Gastrocnemius medialis (tissue), 4 donors: ENCODE measurements around the gene ALPL. TPM values are rescaled to one million over a fixed set of nuclear protein-coding genes. Genes with fewer than 3 reads are reported as not detected.

Experiments used
- ATAC-seq, 2 donors: fragments of 150-250 bp; one replicate each; pipeline ENCODE4 v1.9.1; 2016
- DNase-seq, 2 donors: peaks; one replicate each; pipeline ENCODE4 v3.0.0-alpha.2; 2019
- H3K27ac ChIP-seq, 4 donors: fragments of 200-600 bp; sonication (generic); 1 replicate in 1 of 4; 2 replicates in 3 of 4; pipeline ENCODE4 v1.5.1; 2016 to 2018; ENCODE audit warnings: mild to moderate bottlenecking in 2 of 4, moderate library complexity in 1 of 4
- H3K27me3 ChIP-seq, 3 donors: fragments of 200-600 bp; sonication (generic) in 2 of 3; 1 replicate in 1 of 3; 2 replicates in 2 of 3; pipeline versions ENCODE4 v1.5.1 to v1.6.0; 2016 to 2019; ENCODE audit warnings: mild to moderate bottlenecking in 1 of 3, moderate library complexity in 1 of 3
- H3K36me3 ChIP-seq, 2 donors: fragments of 200-600 bp; sonication (generic) in 1 of 2; one replicate each; pipeline ENCODE4 v1.5.1; 2017 to 2018
- H3K4me1 ChIP-seq, 2 donors: fragments of 200-600 bp; sonication (generic) in 1 of 2; one replicate each; pipeline ENCODE4 v1.5.1; 2016 to 2017; ENCODE audit warnings: mild to moderate bottlenecking in 2 of 2
- H3K4me3 ChIP-seq, 4 donors: fragments of 200-600 bp; sonication (generic) in 3 of 4; 1 replicate in 1 of 4; 2 replicates in 3 of 4; pipeline ENCODE4 v1.5.1; 2016 to 2019; ENCODE audit warnings: mild to moderate bottlenecking in 2 of 4
- H3K9me3 ChIP-seq, 3 donors: fragments of 200-600 bp; sonication (generic) in 2 of 3; 1 replicate in 1 of 3; 2 replicates in 2 of 3; pipeline ENCODE4 v1.5.1; 2016 to 2019
- POLR2A ChIP-seq, 2 donors: fragments of 450-650 bp; IDR thresholded peaks; one replicate each; pipeline ENCODE4 v1.6.1; 2017; ENCODE audit warnings: antibody characterized with exemption in 2 of 2, mild to moderate bottlenecking in 2 of 2, moderate library complexity in 2 of 2
- in situ Hi-C, 4 donors: fragments of 200-750 bp; cut with MboI; loops; one replicate each; pipeline versions ENCODE4 v1.15.0 to v1.8.0; 2017; ENCODE audit warnings: low sequenced_read_pairs in 4 of 4
- intact Hi-C: fragments of 100-400 bp; cut with DNase I; formaldehyde crosslinking; loops from one replicate; pipeline ENCODE4 v1.15.1; 2023; ENCODE audit warnings: low total_unique reads
- total RNA-seq, 4 donors: library from RNA; depleted of rRNA; stranded (reverse); fragments of >200 nt; gene quantifications; one replicate each; pipeline versions ENCODE4 v1.1.0 to v1.2.3, GENCODE V29; 2016
- TF ChIP-seq, protein P1 (sequence below), 5 experiments: fragments of 450-650 bp in 3 of 5; fragments of 200-600 bp in 2 of 5; sonication (generic) in 2 of 5; IDR thresholded peaks in 4 of 5; conservative IDR thresholded peaks in 1 of 5; 1 replicate in 4 of 5; 2 replicates in 1 of 5; pipeline ENCODE4 v1.5.1; 2016 to 2019; ENCODE audit warnings: antibody characterized with exemption in 5 of 5, mild to moderate bottlenecking in 3 of 5, moderate library complexity in 3 of 5

The ALPL gene
- total RNA-seq, 4 donors from 2014 or later = 0.90 to 3.6 (median 2.2) TPM

DNA sequence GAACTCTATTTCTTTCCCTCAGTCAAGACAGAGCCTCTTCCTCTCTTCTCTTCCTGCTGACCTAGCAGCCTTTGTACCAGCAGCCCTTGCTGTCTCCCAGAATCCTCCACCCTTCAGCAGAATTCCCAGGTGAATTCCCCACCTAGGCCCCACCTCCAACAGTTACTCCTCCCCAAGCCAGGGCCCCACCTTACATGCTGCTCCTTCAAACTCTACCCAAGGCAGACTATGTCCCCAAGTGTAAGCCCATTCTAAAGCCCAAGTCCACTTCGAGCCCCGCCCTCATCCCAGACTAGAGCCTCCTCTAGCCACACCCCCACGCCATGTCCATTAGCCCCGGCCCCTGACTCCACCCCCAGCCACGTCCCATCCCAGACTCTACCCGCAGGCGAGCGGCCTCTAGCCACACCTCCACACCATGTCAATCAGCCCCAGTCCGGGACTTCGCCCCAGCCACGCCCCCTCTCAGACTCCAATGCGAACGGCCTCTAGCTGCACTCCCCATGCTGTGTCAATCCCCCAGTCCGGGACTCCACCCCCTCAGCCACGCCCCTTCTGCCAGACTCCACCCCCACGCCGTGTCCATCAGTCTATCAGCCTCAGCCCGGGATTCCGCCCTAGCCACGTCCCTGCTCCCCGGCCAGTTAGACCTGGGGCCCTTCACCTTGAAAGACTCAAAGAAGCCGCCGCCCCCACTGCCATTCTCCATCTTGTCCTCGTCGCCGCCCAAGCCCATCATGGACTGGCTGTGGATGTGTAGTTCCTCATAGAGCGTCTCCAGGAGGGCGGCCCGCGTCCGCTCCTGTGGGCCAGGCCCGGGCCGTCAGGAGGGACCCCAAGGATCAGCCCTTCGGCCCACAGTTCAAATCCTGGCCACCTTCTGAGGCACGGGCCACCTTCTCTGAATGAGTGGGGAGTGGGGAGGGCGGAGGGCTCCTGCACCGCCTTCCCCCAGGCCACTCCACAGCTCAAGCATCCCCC is 98.6 kb downstream of the ALPL start:
- in situ Hi-C loops (no loop called here), intact Hi-C loops (no loop called here)
- Histone ChIP-seq H3K4me3 (no peak overlapping the region), H3K27ac (no peak overlapping the region), H3K36me3 (no peaks in the 10 kb centered on the region), H3K4me1 (no peaks in the 10 kb centered on the region), H3K27me3 (no peaks in the 10 kb centered on the region), H3K9me3 (no peaks in the 10 kb centered on the region)
- DNase-seq (peak; percentile 29), ATAC-seq (peak in 1 of 2 donors; percentile 60)
- TF ChIP-seq, protein P1, sequence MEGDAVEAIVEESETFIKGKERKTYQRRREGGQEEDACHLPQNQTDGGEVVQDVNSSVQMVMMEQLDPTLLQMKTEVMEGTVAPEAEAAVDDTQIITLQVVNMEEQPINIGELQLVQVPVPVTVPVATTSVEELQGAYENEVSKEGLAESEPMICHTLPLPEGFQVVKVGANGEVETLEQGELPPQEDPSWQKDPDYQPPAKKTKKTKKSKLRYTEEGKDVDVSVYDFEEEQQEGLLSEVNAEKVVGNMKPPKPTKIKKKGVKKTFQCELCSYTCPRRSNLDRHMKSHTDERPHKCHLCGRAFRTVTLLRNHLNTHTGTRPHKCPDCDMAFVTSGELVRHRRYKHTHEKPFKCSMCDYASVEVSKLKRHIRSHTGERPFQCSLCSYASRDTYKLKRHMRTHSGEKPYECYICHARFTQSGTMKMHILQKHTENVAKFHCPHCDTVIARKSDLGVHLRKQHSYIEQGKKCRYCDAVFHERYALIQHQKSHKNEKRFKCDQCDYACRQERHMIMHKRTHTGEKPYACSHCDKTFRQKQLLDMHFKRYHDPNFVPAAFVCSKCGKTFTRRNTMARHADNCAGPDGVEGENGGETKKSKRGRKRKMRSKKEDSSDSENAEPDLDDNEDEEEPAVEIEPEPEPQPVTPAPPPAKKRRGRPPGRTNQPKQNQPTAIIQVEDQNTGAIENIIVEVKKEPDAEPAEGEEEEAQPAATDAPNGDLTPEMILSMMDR (IDR thresholded peaks at IDR 0.05 in 4 of 5, conservative IDR thresholded peaks at IDR 0.05 in 1 of 5) = no peak
- TF ChIP-seq POLR2A (IDR thresholded peaks at IDR 0.05) = no peak

DNA sequence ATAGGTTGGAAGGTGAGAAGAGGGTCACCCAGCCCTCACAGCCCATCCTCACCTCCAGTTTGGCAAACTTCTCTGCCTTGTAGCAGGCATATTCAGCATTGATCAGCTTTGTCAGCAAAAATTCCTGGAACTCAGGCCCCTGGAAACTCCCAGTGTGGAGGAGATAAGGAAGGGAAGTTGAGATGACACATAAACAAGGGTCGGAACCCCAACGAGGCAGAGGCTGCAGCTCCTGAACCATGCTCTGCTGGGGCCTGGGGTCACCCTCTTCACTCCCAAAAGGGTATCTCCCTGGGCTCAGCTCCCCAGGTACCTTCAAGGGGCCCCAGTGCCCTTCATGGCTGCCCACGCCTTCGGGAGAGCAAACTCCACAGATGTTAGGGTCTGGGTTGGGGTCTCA is 99.6 kb downstream of the ALPL start:
- H3K27me3 ChIP-seq = no peaks in the 10 kb centered on the region

DNA sequence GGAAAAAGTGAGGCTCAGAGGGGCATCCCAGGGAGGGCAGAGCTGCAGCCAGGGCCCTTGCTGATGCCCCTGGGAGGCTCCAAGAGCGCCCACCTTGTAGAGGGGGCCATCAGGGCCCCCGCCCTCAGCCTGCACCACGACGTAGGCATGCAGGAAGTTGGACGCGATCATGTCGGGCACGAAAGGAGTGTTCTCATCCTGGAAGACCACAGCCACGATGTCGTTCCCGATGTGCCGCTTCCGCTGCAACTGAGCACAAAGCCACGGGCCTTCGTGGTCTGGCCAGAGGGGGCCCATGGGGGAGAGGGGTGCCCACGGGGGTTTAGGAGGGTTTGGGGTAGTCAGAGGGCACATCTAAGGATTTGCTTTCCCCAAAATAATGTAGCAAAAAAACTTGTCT is 100.8 kb downstream of the ALPL start:
- no peak overlapping the region for H3K27ac ChIP-seq
- in situ Hi-C loops = no loop called here
- DNase-seq (no peak), ATAC-seq (no peak)
- TF ChIP-seq, protein P1 (IDR thresholded peaks at IDR 0.05 in 4 of 5, conservative IDR thresholded peaks at IDR 0.05 in 1 of 5) = no peak
- no peak for TF ChIP-seq POLR2A (IDR thresholded peaks at IDR 0.05)
- intact Hi-C loops = no loop called here
- H3K4me1 ChIP-seq = no peaks in the 10 kb centered on the region
- H3K27me3 ChIP-seq = no peaks in the 10 kb centered on the region
- no peaks in the 10 kb centered on the region for H3K9me3 ChIP-seq
- H3K4me3 ChIP-seq = no peak overlapping the region
- no peaks in the 10 kb centered on the region for H3K36me3 ChIP-seq

More for the DNA sequence above, 99.6 kb downstream of the ALPL start:
- no peaks in the 10 kb centered on the region for H3K36me3 ChIP-seq
- H3K27ac ChIP-seq = no peak overlapping the region
- intact Hi-C loops = no loop called here
- in situ Hi-C loops = no loop called here
- no peaks in the 10 kb centered on the region for H3K9me3 ChIP-seq
- TF ChIP-seq POLR2A (IDR thresholded peaks at IDR 0.05) = no peak
- TF ChIP-seq, protein P1 (IDR thresholded peaks at IDR 0.05 in 4 of 5, conservative IDR thresholded peaks at IDR 0.05 in 1 of 5) = no peak
- ATAC-seq (no peak), DNase-seq (no peak)
- H3K4me3 ChIP-seq = no peak overlapping the region
- H3K4me1 ChIP-seq = no peaks in the 10 kb centered on the region

DNA sequence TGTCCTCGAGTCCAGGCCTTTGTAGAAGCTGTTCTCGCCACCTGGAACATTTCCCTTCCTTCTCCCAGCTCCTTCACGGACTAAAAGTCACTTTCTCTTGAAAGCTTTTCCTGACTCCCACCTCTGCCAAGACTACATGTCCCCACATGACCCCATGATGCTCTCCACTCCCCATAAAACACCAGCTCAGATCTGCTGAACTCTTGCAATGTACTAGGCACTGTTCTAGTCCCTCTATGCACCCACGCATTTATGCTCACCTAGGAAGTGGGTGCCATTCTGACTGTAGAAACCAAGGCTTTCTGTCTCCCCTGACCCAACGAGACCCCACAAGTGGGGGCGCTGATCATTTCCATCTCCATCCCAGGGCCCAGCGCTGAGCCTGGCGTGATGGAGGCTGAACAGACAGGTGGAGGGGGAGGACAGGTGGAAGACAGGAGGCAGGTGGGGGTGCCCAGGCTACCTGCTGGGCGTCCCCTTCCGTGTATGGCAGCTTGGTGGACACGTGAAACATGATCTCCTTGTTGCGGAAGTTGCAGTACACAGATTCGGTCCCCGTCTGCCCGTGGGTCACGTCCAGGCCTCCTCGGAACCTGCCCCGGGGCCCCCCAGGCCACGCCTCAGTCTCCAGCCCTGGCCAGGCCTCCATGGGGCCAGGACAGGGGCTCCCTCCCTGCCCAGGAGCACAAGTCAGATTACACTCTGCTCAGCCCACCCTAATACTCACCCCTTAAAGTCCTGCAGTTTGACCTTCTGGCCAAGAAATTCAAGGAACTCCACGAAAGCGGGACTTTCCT is 102.0 kb downstream of the ALPL start:
- no peaks in the 10 kb centered on the region for H3K9me3 ChIP-seq
- ATAC-seq (no peak), DNase-seq (no peak)
- TF ChIP-seq POLR2A (IDR thresholded peaks at IDR 0.05) = no peak
- TF ChIP-seq, protein P1 (IDR thresholded peaks at IDR 0.05 in 4 of 5, conservative IDR thresholded peaks at IDR 0.05 in 1 of 5) = no peak
- no peaks in the 10 kb centered on the region for H3K4me1 ChIP-seq
- in situ Hi-C loops = no loop called here
- no peak overlapping the region for H3K27ac ChIP-seq
- H3K4me3 ChIP-seq = no peak overlapping the region
- no peaks in the 10 kb centered on the region for H3K36me3 ChIP-seq
- intact Hi-C loops = no loop called here
- no peaks in the 10 kb centered on the region for H3K27me3 ChIP-seq
